B cell (primary cell): ENCODE data around the gene ARHGAP45.

Source experiments
- EZH2 ChIP-seq: IDR thresholded peaks from 2 replicates; pipeline ENCODE4 v1.6.1; 2012; ENCODE audit warnings: borderline replicate concordance, low read depth, mild to moderate bottlenecking, moderate library complexity, low read length; ENCODE audit not compliant: insufficient read depth, poor library complexity, severe bottlenecking
- TF ChIP-seq, protein P1 (sequence below): fragments of 200-600 bp; IDR thresholded peaks from one replicate; pipeline ENCODE4 v1.8.0; 2022; ENCODE audit warnings: antibody characterized with exemption, mild to moderate bottlenecking

DNA sequence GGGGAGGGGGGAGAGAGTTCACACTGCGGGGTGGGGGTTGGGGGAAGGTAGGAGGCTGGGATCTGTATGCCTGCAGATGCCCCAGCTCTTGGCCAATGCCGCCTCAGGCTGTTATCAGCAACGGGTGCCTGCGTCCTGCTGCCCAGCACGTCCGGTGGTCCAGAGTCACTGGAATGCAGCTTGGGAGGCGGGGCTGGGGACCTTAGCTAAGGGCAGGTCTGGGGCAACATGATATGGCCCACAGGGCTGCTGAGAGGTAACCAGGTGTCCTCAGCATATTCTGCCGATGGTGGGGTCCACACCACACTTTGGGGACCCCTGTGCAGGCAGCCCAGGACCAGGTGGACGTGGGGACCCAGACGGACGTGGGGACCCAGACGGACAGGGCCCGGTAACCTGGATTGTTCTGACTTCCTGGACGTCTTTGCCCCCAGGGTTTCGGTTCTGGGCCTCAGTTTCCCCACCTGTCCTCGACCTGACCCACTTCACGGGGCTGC is 668 bp upstream of the ARHGAP45 start:
- TF ChIP-seq, protein P1, sequence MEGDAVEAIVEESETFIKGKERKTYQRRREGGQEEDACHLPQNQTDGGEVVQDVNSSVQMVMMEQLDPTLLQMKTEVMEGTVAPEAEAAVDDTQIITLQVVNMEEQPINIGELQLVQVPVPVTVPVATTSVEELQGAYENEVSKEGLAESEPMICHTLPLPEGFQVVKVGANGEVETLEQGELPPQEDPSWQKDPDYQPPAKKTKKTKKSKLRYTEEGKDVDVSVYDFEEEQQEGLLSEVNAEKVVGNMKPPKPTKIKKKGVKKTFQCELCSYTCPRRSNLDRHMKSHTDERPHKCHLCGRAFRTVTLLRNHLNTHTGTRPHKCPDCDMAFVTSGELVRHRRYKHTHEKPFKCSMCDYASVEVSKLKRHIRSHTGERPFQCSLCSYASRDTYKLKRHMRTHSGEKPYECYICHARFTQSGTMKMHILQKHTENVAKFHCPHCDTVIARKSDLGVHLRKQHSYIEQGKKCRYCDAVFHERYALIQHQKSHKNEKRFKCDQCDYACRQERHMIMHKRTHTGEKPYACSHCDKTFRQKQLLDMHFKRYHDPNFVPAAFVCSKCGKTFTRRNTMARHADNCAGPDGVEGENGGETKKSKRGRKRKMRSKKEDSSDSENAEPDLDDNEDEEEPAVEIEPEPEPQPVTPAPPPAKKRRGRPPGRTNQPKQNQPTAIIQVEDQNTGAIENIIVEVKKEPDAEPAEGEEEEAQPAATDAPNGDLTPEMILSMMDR: no peak
- no peak for TF ChIP-seq EZH2
